Activated T-cell treated with anti-CD3 and anti-CD28 coated beads for 1 hour (primary cell): ENCODE measurements around the gene SIGLEC10.
A peak's percentile ranks its signal among the peaks of the same experiment; 100 is the strongest.
"Not testable (repeated sequence)": the region's sequence is repeated elsewhere in the genome, so short reads cannot be mapped to it uniquely, and the experiment has no call there.

ENCODE experiments used
- DNase-seq: peaks from one replicate; pipeline ENCODE4 v3.0.0-alpha.2; 2020; ENCODE audit warnings: low read depth

The SIGLEC10 gene, protein sequence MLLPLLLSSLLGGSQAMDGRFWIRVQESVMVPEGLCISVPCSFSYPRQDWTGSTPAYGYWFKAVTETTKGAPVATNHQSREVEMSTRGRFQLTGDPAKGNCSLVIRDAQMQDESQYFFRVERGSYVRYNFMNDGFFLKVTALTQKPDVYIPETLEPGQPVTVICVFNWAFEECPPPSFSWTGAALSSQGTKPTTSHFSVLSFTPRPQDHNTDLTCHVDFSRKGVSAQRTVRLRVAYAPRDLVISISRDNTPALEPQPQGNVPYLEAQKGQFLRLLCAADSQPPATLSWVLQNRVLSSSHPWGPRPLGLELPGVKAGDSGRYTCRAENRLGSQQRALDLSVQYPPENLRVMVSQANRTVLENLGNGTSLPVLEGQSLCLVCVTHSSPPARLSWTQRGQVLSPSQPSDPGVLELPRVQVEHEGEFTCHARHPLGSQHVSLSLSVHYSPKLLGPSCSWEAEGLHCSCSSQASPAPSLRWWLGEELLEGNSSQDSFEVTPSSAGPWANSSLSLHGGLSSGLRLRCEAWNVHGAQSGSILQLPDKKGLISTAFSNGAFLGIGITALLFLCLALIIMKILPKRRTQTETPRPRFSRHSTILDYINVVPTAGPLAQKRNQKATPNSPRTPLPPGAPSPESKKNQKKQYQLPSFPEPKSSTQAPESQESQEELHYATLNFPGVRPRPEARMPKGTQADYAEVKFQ

DNA sequence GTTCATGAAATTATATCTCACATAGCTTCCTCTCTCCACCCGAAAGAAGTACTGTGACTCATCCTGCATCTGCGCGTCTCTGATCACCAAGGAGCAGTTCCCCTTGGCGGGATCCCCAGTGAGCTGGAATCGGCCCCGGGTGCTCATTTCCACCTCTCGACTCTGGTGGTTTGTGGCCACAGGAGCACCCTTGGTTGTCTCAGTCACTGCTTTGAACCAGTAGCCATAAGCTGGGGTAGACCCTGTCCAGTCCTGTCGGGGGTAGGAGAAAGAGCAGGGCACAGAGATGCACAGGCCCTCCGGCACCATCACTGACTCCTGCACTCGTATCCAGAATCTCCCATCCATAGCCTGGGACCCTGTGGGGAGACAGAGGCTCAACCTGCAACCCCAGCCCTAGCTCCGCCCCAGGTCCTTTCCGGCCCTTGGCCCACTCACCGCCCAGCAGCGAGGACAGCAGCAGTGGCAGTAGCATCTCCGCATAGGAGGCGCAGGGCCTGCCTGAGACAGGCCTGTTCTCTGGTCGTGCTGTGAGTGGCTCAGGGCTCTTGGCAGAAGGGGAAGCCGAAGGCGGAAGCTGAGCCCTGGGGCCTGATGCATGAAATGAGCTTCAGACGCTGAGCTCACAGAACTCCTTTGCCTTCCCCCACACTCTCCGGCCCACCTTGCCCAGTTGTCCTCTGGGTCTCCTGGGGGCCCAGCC lies at the start of gene SIGLEC10:
Gene SIGLEC10 (minus strand): TSS at position 536 of the 703 bp plus-strand sequence. CDS start 61 bp downstream, at position 475.
- no peak for DNase-seq

DNA sequence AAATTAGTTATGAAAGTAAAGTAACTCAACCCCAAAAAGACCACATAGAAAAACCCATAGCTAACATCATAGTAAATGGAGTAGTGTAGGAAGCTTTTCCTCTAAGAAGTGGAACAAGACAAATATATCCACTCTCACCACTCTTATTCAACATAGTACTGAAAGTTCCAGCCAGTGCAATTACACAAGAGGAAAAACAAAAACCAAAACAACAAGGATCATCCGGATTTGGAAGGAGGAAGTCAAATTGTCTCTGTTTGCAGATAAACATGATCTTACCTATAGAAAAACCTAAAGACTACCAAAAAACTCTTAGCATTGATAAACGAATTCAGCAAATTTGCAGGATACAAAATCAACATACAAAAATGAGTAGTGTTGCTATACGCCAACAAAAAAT lies 49.3 kb upstream of the SIGLEC10 start:
- no peak for DNase-seq

DNA sequence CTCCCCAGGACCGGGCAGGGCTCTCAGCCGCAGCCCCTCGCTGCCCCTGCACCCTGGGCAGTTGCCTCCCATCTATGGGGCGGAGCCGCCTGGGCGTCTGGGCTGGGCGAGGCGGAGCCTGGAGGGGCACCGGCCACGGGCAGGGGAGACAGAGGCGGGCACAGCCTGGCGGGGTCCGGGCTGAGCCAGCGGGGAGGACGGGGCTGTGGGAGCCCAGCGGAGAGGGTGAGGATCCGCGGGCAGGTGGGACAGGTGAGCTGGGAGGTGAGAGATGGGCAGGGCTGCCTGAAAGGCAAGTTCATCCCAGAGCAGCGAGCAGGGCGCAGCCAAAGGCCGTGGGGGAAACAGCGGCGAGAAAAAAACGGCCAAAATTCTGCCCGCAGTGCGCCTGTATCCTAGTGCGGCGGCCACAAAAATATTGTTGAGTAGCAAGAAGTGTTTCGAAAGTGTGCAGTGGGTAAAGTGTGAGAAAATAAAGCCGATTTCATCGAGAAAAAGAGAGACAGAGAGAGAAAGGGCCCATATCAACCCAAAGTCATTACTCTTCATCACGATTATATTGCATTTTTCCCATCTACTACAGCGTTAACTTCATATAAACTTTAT lies 46.6 kb upstream of the SIGLEC10 start:
- not testable (repeated sequence) for DNase-seq

DNA sequence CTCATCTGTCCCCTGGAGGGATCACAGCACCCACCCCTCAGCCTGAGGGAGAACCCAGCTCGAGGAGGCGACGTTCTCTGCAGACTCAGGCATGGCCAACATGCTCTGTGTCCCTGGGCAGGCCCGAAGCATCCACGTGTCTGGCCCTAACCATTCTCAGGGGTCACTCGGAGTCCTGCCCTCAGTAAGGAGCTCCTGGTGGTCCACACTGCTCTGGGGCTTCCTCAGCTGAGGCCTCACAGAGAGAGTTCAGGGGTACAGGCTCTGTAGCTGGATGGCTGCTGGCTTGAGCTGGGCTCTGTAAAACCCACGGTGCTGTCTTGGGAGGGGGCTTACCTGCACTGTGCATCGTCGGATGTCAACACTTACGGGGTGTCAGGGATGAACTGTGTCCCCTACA lies 45.2 kb upstream of the SIGLEC10 start:
- DNase-seq = no peak

DNA sequence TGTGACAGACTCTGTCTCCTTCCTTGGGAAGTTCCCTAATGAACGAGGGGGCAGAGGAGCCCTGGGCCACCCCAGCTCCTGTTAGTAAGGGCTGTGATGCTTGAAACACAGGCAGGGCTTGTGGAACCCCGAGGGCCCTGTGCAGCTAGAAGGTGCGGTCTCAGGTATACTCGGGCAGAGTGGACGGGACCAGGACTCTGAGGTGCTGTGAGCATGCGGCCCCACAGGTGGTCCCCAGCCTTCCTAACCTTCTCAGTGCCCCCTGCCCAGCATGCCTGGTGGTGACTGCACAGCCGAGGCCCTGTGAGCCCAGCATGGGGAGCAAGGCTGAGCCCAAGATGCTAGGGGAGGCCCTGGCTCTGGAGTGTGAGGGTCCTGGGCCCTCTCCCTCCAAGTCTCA lies 44.8 kb upstream of the SIGLEC10 start:
- DNase-seq = no peak

DNA sequence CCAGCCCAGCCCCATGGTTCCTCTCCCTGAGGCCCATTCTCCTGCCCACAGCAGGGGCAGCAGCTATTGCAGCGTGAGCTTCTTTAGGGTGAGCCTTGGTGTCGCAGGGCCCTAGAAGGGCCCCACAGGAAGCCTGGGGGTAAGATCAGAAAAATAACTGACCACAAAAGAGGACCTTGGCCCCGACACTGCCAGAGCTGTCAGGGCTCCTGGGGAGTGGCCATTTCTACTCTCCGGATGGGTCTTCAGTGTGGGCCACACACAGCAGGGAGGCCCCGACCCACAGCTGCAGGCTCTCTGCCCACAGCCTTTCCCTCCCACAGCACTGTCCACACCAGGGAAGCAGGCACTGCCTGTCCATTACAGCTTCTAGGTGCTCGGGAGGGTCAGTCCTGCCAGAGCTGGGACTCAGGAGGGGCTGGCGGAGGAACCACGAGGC lies 44.3 kb upstream of the SIGLEC10 start:
- no peak for DNase-seq

DNA sequence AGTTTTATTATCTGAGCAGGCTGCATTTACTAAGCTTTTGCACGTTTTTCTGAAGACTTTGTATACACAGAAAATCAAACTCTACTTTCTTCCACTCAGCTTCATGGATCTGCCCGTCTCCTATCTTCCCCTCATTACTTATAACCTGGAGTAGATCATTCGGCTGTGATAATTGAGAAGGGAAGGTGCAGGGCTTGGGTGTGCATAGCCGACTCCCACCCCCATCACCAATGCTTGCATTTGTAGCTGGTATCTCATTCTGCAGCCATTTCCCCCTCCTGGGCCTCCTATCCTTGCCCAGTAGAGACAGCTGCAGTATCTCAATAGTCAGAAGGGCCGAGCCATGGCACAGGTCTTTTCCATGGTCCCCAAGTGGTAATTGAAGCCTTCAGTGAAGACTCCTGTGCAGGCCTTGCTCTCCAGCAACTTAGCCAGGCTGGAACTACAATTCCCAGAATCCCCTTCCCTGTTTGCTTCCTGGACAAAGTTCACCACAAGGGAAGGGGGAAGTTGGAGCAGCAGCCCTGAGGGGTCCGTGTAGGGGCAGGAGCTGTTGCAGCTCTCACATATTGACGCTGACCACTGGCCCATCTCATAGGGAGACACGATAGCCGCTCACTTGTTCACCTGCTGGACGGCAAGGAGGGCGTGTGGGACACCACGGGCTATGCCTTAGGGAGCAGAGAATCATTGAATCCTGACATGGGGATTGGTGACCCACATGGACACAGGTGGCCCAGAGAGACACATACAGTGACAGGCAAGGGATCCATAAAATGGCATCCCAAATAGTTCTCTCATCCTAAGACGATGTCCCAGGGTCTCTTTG lies 42.9 kb upstream of the SIGLEC10 start:
- no peak for DNase-seq

DNA sequence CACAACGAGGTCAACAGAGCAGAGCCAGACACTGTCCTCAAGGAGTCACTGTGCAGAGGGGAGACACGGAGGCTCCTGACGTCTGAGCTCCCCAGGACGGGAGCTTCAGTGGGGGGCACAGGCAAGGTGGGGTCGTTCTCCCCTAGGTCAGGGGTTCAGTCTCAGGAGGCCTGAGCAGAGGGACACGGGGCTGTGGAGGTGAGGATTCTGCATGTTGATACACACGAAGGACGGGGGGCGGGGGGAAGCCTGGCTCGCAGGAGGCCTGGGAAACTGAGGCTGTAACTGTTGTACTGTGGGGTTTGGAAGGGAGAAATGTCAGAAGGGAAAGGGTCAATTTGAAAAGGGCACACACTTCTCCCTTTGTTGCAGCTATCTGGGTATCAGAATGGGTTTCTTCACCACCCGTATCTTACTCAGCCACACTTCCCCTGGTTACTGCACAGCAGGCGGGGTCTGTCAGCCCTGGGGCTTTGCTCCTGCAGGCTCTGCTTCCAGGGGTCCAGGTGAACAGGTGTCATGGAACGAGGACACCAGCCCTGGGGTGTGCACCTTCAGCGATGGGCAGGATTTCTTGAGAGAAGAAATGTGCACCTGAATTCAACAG lies 41.6 kb upstream of the SIGLEC10 start:
- no peak for DNase-seq

DNA sequence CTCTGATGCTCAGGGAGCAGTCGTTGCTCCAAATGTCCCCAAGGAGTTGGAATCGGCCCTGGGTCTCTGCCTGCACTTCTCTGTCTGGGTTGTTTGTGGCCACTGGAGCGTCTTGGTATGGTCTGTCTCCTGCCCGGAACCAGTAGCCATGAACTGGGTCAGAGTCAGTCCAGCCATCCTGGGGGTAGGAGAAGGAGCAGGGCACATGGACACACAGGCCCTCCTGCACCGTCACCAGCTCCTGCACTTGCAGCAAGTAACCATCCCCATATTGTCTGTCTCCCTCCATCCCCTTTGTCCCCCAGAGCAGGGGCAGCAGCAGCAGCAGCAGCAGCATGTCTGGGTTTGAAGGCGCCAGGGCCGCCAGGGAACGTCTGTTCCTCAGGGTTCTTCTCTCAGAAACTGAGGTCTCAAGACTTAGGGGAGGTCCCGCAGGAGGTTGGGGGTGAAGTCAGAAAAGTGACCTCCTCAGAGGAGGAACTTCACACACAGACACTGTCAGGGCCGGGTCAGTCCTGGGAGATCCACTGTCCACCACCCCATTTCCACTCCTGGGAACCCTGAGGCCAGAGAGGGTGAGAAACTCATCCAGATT lies 40.7 kb upstream of the SIGLEC10 start, which contains the start of gene SIGLEC8:
Gene SIGLEC8 (minus strand): TSS at position 404 of the 595 bp plus-strand sequence. CDS start 67 bp downstream, at position 337.
- no peak for DNase-seq

DNA sequence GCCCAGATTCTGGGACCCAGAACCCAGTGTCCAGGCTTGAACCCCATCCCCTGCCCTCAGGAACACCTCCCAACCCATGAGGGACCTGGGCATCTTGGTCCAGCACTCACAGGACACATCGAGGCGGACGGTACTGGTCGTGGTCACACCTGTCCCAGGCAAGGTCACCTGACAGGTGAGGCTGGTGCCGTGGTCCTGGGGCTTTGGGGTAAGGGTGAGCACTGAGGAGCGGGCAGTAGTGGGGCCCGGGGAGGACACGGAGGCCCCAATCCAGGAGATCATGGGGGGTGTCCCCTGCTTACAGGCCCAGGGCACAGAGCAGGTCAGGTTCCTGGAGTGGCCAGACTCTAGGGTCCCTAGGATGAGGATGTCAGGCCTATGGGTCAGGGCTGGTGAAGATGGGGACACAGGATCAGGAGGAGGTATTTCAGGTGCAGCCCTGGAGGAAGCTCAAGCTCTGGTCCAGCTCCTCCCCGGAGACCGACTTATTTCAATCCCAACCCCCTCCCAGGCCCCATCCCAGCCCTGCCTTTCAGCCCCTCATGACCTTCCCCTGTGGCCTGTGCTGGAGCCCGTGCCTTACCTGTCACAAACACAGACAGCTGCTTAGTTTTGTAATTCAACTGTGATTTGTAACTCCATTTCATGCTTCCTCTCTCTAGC lies 40.0 kb upstream of the SIGLEC10 start:
- no peak for DNase-seq

DNA sequence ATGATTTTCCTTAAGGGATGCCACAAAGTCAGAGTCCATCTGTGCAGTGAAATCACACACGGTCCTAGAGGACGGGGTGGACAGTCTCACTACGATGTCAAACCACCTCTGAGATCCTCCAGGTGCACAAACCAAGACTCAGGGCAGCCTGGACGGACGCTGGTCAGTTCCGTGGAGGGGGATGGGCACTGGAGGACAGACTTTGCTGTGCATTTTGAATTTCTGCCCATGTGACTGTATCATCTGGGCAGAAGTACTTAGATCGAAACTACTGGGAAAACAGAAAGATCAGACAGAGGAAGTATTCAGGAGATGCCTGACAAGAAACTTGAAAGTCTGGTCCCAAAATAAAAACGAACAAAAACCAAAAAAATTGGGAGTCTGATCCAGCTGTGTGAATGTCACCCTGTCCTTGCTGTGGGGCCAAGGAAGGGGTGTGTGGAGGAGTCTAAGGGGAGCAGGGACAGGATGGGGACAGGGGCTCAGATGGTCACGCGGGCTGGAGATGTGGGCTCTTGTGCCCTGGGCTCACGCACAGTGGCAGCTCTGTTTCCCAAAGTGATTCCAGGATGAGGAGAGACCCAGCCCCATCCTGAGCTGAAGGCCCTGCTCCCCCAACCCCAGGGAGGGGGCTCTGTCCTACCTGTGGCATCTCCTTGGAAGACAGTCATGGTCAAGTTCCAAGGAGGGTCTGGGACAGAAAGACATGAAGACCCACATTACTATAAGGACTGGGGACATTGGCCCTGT lies 39.3 kb upstream of the SIGLEC10 start:
- DNase-seq = no peak

DNA sequence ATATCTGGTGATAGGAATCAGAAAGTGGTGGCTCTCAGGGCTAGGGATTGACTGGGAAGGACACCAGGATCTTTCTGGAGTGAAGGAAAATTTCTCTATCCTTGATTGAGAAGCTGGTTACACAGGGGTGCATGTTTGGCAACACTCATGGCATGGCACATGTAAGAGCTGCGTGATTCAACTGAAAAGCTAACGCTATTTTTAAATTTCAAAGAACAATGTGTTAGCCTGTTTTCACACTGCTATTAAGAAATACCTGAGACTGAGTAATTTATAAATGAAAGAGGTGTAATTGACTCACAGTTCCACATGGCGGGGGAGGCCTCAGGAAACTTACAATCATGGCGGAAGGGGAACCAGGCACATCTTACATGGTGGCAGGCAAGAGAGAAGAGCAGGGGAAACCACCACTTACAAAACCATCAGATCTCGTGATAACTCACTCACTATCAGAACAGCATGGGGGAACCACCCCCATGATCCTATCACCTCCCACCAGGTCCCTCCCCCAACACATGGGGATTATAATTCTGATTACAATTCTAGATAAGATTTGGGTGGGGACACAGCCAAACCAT lies 33.4 kb upstream of the SIGLEC10 start:
- DNase-seq = no peak

DNA sequence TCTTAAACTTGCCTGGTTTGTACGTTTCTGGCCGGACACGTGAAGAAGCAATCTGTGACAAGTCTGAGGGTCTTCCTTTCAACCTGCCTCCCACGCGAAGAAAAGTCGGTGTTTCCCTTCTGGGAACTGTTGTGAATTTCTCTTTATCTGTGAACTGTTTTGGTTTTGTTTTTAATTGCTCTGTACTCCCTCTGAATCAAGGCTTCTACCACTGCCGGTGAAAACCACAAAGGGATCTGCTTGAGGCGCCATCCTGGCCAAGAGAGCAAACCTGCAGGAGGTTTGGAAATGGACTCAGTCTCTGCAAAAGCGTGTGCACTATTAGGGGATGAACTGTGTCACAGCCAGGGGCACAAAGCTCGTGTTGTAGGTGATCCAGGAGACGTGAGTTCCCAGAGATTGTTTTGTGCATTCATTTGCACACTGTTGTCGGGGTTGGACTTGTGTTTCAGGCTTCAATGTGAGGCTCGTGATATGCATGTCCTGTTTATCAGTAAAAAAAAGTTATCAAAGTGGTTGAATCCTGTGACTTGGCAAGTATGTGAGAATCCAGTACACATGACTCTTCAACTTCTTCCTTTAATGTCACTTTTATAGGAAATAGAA lies 31.1 kb upstream of the SIGLEC10 start:
- no peak for DNase-seq

DNA sequence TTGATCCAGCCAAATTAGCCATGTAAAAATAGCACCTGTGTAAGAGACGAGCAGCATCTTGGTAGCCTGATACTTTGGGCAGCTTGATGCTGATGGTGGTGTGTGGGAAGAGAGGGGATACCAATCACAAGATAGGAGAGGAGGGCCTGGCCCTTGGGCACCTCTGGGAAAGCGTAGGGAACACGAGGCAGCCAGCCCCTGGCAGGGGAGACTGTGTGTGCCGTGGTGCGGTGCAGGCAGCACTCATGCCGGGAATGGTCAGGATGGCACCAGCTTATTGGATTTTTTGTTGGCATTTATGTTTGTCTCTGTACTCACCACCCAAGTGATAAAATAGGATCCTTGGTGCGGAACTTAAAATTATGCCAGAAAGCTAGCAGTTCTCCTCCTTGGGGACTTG lies 30.6 kb upstream of the SIGLEC10 start:
- no peak for DNase-seq

DNA sequence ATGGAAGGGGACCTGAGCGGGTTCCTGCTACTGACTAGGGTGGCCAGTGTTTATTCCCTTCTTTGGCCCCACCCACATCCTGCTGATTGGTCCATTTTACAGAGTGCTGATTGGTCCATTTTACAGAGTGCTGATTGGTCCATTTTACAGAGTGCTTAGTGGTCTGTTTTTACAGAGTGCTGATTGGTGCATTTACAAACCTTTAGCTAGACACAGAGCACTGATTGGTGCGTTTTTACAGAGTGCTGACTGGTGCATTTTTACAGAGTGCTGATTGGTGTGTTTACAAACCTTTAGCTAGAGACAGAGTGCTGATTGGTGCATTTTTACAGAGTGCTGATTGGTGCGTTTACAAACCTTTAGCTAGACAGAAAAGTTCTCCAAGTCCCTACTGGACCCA lies 30.1 kb upstream of the SIGLEC10 start:
- DNase-seq = not testable (repeated sequence)

DNA sequence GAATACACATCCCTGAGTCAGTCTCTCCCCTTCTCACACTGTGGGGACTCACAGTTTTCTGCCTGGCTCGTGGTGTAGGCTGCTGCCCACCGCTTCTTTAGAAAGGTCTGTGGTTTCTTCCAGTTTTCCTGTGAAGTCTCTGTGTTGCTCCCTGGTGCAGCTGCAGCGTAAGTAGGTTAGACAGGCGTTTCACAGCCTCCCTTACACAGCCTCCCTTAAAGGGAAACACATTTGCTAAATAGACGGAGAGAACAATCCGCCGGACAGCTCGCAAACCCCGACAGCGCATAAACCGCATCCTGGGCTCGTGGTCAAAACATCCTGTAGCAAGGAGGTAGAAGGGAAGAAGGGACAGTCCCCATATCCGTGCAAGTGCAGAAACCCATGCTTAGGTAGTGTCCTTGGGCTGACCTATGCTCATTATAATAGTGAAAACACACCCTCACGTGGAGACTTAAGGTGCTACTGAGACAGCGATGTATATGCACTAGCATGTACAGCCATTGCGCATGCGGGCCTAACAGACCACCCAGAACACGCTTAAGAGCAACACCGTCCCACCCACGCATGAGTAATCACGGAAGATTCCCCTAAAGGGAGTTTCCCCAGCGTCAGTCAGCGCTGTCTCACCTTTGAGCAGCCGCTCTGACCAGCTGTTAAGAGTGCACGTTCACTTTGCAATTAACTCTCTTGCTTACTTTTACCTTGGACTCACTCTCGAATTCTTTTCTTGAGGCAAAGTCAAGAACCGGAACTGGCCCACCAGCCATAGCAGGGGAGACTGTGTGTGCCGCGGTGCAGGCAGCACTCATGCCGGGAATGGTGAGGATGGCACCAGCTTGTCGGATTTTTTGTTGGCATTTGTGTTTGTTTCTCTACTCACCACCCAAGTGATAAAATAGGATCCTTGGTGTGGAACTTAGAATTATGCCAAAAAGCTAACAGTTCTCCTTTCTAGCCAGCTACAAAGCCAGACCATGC lies 24.3 kb upstream of the SIGLEC10 start:
- DNase-seq = peak; percentile 64

DNA sequence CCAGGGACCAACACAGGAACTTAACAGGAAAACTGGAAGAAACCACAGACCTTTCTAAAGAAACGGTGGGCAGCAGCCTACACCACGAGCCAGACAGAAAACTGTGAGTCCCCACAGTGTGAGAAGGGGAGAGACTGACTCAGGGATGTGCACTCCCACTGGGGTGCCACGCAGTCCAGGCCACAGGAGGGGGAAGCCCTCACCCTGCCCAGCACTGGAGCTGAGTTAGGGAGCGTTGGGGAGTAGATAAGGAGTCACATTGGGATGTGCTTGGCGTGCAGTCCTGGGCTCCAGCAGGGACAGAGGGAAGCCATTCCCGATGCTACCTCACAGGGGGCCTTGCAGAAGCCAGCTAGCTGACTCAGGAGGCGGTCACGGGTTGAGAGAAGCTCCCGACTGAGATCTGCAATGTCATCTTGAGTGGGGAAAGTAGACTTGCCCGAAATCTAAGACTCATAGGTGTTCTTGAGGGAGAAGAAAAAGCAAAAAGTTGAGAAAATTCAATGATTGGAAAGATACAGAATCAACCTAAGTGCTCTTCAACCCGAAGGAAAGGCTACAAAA lies 23.5 kb upstream of the SIGLEC10 start:
- peak; percentile 12 for DNase-seq
